PC-9 (cell line): ENCODE results near the gene TMEM156.

Experiments used
- EZH2 ChIP-seq: fragments of 200-600 bp; sonication (generic); IDR thresholded peaks from 2 replicates; pipeline ENCODE4 v1.8.0; 2017; ENCODE audit warnings: antibody characterized with exemption, low read depth
- TF ChIP-seq, protein P1 (sequence below): fragments of 200-600 bp; sonication (generic); conservative IDR thresholded peaks from 2 replicates; pipeline ENCODE4 v1.6.1; 2017; ENCODE audit warnings: mixed run types, antibody characterized with exemption, mild to moderate bottlenecking, moderate library complexity

DNA sequence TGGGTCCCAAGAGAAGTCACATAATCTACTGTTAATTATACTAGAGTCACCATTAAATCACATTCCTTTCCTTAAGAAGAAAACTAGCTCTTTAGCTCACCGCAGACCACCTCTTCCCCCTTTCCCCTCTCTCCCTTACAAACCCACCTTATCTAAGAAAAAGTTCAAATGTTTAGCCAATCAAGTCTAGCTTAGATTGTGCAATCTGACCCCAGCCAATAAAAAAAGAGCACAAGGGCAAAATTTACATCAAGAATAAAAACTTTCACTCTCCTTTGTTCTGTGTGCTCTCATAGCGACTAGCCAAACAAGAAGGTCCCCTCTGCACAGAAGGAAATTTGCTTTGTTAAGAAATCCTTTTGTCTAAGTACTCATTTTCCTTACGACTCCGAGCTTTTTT is 76.3 kb downstream of the TMEM156 start:
- TF ChIP-seq, protein P1, sequence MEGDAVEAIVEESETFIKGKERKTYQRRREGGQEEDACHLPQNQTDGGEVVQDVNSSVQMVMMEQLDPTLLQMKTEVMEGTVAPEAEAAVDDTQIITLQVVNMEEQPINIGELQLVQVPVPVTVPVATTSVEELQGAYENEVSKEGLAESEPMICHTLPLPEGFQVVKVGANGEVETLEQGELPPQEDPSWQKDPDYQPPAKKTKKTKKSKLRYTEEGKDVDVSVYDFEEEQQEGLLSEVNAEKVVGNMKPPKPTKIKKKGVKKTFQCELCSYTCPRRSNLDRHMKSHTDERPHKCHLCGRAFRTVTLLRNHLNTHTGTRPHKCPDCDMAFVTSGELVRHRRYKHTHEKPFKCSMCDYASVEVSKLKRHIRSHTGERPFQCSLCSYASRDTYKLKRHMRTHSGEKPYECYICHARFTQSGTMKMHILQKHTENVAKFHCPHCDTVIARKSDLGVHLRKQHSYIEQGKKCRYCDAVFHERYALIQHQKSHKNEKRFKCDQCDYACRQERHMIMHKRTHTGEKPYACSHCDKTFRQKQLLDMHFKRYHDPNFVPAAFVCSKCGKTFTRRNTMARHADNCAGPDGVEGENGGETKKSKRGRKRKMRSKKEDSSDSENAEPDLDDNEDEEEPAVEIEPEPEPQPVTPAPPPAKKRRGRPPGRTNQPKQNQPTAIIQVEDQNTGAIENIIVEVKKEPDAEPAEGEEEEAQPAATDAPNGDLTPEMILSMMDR = no peak
- no peak for TF ChIP-seq EZH2
